HG02973 (cell line): Measurements from ENCODE around the gene SCIMP.
"Not testable (repeated sequence)": the region's sequence is repeated elsewhere in the genome, so short reads cannot be mapped to it uniquely, and the experiment has no call there.

Source experiments
- ATAC-seq: cut with Tn5 transposase; IDR thresholded peaks from one replicate; pipeline ENCODE4 v1.9.1; 2021; ENCODE audit warnings: moderate library complexity; ENCODE audit not compliant: unreplicated experiment

SCIMP gene

GRCh38 chr17:5234645-5235576 is at the start of gene SCIMP:
TSS of gene SCIMP (minus strand) at chr17:5234860. CDS start at chr17:5234755, 105 bp downstream.
- no peak for ATAC-seq

- no peak for ATAC-seq
These were observed 49.1 kb upstream of the SCIMP start for GRCh38 chr17:5283571-5284315.

GRCh38 chr17:5282642-5283217 is 48.1 kb upstream of the SCIMP start:
- peak; percentile 8 for ATAC-seq

- peak; percentile 66 for ATAC-seq
These were observed 47.4 kb upstream of the SCIMP start, which contains the start of gene RABEP1 for GRCh38 chr17:5281814-5282641. TSS of gene RABEP1 (plus strand) at chr17:5282284. CDS start at chr17:5282487, 203 bp downstream.

- ATAC-seq = no peak
These were observed 37.7 kb upstream of the SCIMP start for GRCh38 chr17:5272322-5272721.

GRCh38 chr17:5269241-5269960 is 34.7 kb upstream of the SCIMP start:
- ATAC-seq = no peak

- ATAC-seq = no peak
These were observed 30.2 kb upstream of the SCIMP start for GRCh38 chr17:5264893-5265292.

- no peak for ATAC-seq
These were observed 28.8 kb upstream of the SCIMP start for GRCh38 chr17:5263441-5263840.

- ATAC-seq = no peak
These were observed 27.8 kb upstream of the SCIMP start for GRCh38 chr17:5262416-5262991.

- no peak for ATAC-seq
These were observed 25.9 kb upstream of the SCIMP start for GRCh38 chr17:5260542-5260941.

GRCh38 chr17:5257124-5257523 is 22.5 kb upstream of the SCIMP start:
- no peak for ATAC-seq

- no peak for ATAC-seq
These were observed 20.4 kb upstream of the SCIMP start for GRCh38 chr17:5254903-5255521.

GRCh38 chr17:5254414-5254813 is 19.8 kb upstream of the SCIMP start:
- ATAC-seq = no peak

GRCh38 chr17:5249615-5250014 is 15.0 kb upstream of the SCIMP start:
- ATAC-seq = no peak

GRCh38 chr17:5248821-5249479 is 14.3 kb upstream of the SCIMP start:
- no peak for ATAC-seq

GRCh38 chr17:5247621-5248020 is 13.0 kb upstream of the SCIMP start:
- no peak for ATAC-seq

GRCh38 chr17:5241861-5242671 is 7.4 kb upstream of the SCIMP start:
- no peak for ATAC-seq

- not testable (repeated sequence) for ATAC-seq
These were observed 5.1 kb upstream of the SCIMP start for GRCh38 chr17:5239769-5240168.
